MCF 10A (cell line): ENCODE results near the gene TLCD4. TPM values are rescaled to one million over a fixed set of nuclear protein-coding genes. Genes with fewer than 3 reads are reported as not detected.

ENCODE experiments used
- BruUV-seq: library from RNA; stranded (reverse); fragments of 400-500 nt; replicated peaks from 2 replicates; lab custom pipeline; 2021; lab: Mats Ljungman, UMichigan
- CTCF ChIA-PET: fragments of 300-600 bp; sonication (Branson Sonifier 250); formaldehyde crosslinking; extraction: SDS; loops from one replicate; lab custom pipeline; 2021; ENCODE audit warnings: antibody characterized with exemption, inconsistent platforms; lab: Yijun Ruan, JAX
- POLR2A ChIA-PET: fragments of 300-600, 350-650 bp; sonication (Branson Sonifier 250); formaldehyde crosslinking; extraction: SDS; loops from one replicate; lab custom pipeline; 2020; ENCODE audit warnings: antibody characterized with exemption, inconsistent platforms; lab: Yijun Ruan, JAX
- DNase-seq: peaks from one replicate; pipeline ENCODE4 v3.0.0-alpha.2; 2018; ENCODE audit not compliant: unreplicated experiment
- H3K27ac Mint-ChIP-seq: one replicate; pipeline ENCODE4 v1.8.0; 2022; ENCODE audit warnings: mild to moderate bottlenecking, low read depth, mixed read lengths; ENCODE audit not compliant: unreplicated experiment
- H3K27me3 Mint-ChIP-seq: one replicate; pipeline ENCODE4 v1.8.0; 2022; ENCODE audit warnings: mixed read lengths; ENCODE audit not compliant: insufficient read depth, unreplicated experiment
- H3K36me3 Mint-ChIP-seq: one replicate; pipeline ENCODE4 v1.8.0; 2022; ENCODE audit warnings: mild to moderate bottlenecking, moderate library complexity, mixed read lengths; ENCODE audit not compliant: insufficient read depth, unreplicated experiment
- H3K4me1 Mint-ChIP-seq: one replicate; pipeline ENCODE4 v1.8.0; 2022; ENCODE audit warnings: mixed read lengths; ENCODE audit not compliant: insufficient read depth, unreplicated experiment
- H3K4me3 Mint-ChIP-seq: one replicate; pipeline ENCODE4 v1.8.0; 2022; ENCODE audit warnings: mild to moderate bottlenecking, moderate library complexity, mixed read lengths; ENCODE audit not compliant: unreplicated experiment
- H3K9me3 Mint-ChIP-seq: one replicate; pipeline ENCODE4 v1.8.0; 2022; ENCODE audit warnings: mixed read lengths; ENCODE audit not compliant: unreplicated experiment
- intact Hi-C: fragments of 100-400 bp; cut with micrococcal nuclease; formaldehyde crosslinking; loops from 2 replicates; pipeline ENCODE4 v1.14.1; 2022
- total RNA-seq: library from RNA; stranded (reverse); gene quantifications from 2 replicates; pipeline ENCODE4 v1.2.3, GENCODE V29; 2022
- TF ChIP-seq, protein P1 (sequence below): fragments of 200-600 bp; IDR thresholded peaks from one replicate; pipeline ENCODE4 v1.8.0; 2022; ENCODE audit warnings: antibody characterized with exemption, mild to moderate bottlenecking; ENCODE audit not compliant: unreplicated experiment

Gene TLCD4
- total RNA-seq, 1 experiment from 2014 or later: 1.9 TPM

DNA sequence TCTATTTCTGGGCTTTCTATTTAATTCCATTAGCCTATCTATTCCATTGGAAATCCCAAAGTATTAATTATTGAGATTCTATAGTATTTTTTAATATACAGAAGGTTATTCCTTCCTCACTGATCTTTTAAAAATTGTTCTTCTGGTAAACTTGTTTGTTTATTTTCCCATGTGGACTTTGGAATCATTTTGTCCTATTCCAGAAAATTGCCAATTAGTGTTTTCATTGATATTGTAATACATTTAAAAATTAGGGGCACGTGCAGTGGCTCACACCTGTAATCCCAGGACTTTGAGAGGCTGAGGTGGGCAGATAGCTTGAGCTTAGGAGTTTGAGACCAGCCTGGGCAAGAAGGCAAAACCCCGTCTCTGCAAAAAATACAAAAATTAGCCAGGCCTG, 8.4 kb upstream of the TLCD4 start:
- Mint-ChIP-seq H3K27ac (no peak overlapping the region), H3K4me1 (no peaks in the 10 kb centered on the region), H3K27me3 (no peaks in the 10 kb centered on the region), H3K4me3 (no peak overlapping the region), H3K9me3 (no peaks in the 10 kb centered on the region), H3K36me3 (no peaks in the 10 kb centered on the region)
- DNase-seq: no peak
- BruUV-seq: no TSS peak
- intact Hi-C loops: no loop called here
- CTCF ChIA-PET: no interaction called here
- TF ChIP-seq, protein P1, sequence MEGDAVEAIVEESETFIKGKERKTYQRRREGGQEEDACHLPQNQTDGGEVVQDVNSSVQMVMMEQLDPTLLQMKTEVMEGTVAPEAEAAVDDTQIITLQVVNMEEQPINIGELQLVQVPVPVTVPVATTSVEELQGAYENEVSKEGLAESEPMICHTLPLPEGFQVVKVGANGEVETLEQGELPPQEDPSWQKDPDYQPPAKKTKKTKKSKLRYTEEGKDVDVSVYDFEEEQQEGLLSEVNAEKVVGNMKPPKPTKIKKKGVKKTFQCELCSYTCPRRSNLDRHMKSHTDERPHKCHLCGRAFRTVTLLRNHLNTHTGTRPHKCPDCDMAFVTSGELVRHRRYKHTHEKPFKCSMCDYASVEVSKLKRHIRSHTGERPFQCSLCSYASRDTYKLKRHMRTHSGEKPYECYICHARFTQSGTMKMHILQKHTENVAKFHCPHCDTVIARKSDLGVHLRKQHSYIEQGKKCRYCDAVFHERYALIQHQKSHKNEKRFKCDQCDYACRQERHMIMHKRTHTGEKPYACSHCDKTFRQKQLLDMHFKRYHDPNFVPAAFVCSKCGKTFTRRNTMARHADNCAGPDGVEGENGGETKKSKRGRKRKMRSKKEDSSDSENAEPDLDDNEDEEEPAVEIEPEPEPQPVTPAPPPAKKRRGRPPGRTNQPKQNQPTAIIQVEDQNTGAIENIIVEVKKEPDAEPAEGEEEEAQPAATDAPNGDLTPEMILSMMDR: no peak
- POLR2A ChIA-PET: interaction anchor here (0.6 kb wide), 1 partner anchor 385 kb away, joined by 3 read pairs; no protein-coding TSS in a partner anchor

DNA sequence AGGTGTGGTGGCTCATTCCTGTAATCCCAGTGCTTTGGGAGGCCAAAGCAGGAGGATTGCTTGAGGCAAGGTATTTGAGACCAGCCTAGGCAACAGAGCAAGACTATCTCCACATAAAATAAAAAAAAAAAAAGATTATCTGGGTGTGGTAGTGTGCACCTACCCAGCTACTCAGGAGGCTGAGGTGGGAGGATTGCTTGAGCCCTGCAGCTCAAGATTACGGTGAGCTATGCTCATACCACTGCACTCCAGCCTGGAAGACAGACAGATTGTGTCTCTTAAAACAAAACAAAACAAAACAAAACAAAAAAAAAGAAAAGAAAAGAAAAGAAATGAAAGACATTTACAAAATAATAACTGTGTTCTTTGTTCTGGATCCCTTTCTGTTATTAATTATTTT, 6.1 kb upstream of the TLCD4 start:
- intact Hi-C loops: no loop called here
- DNase-seq: no peak
- no peak overlapping the region for H3K4me3 Mint-ChIP-seq
- no peaks in the 10 kb centered on the region for H3K27me3 Mint-ChIP-seq
- no peak overlapping the region for H3K27ac Mint-ChIP-seq
- no peaks in the 10 kb centered on the region for H3K36me3 Mint-ChIP-seq
- POLR2A ChIA-PET: no interaction called here
- TF ChIP-seq, protein P1: no peak
- CTCF ChIA-PET: interaction anchor here (0.6 kb wide), 2 partner anchors 107 to 298 kb away, joined by 3 to 4 read pairs; no protein-coding TSS in a partner anchor
- H3K4me1 Mint-ChIP-seq: peaks cover 7% of the 10 kb centered on the region
- BruUV-seq: no TSS peak
- H3K9me3 Mint-ChIP-seq: no peaks in the 10 kb centered on the region

DNA sequence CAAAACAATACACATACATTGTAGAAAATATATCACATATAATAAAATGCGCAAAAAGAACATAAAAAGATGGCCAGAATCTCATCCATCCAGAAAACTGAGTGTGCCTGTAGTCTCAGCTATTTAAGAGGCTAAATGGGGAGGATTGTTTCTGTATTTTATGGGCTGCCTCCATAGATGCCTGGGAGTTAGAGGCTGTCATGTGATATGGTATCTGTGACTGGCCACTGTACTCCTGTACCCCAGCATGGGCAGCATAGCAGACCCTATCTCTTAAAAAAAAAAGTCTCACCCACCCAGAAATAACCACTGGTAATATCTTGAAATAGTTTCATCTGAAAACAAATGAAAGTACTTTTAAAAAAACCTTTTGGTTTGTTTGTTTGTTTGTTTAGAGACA, 3.5 kb upstream of the TLCD4 start:
- BruUV-seq: no TSS peak
- H3K9me3 Mint-ChIP-seq: no peaks in the 10 kb centered on the region
- ChIA-PET CTCF (interaction anchor here (1.0 to 2.1 kb wide), 2 partner anchors 29 to 120 kb away, joined by 3 to 9 read pairs; partner anchors contain the start of gene RWDD3), POLR2A (interaction anchor here (1.0 to 5.3 kb wide), 2 partner anchors 41 to 120 kb away, joined by 3 to 32 read pairs; partner anchors contain the start of genes ALG14 and RWDD3)
- no peak overlapping the region for H3K4me3 Mint-ChIP-seq
- intact Hi-C loops: no loop called here
- DNase-seq: no peak
- no peaks in the 10 kb centered on the region for H3K36me3 Mint-ChIP-seq
- peaks cover 17% of the 10 kb centered on the region for H3K4me1 Mint-ChIP-seq
- no peak overlapping the region for H3K27ac Mint-ChIP-seq
- no peaks in the 10 kb centered on the region for H3K27me3 Mint-ChIP-seq
- TF ChIP-seq, protein P1: no peak

DNA sequence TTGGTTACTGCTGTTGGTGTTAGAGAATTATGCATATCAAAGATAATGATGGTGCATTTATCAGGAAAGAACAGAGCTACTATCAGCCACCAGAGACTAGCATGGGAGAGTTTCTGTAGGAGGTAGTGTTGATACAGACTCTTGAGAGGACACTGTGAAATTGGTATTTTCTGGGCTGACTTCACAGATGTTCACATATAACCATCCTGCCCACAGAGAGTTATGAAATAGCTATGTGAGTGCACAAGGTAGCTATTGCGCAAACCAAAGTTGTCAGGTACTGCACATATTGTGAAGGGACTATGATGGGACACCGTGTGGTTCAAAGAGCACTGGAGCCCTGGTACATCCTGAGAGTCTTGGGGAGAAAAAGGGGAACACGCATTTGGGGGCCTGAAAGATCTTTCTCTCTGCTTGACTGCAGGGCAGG, 1.4 kb upstream of the TLCD4 start:
- Mint-ChIP-seq H3K4me1 (peaks cover 21% of the 10 kb centered on the region), H3K36me3 (no peaks in the 10 kb centered on the region), H3K4me3 (peak overlapping the region; percentile 44), H3K9me3 (no peaks in the 10 kb centered on the region), H3K27ac (no peak overlapping the region), H3K27me3 (no peaks in the 10 kb centered on the region)
- TF ChIP-seq, protein P1: no peak
- peak; percentile 69 for DNase-seq
- no TSS peak for BruUV-seq
- POLR2A ChIA-PET: interaction anchor here (0.7 to 5.3 kb wide), 7 partner anchors 12 to 118 kb away, joined by 3 to 32 read pairs (median 6); partner anchors contain the start of genes ALG14 and RWDD3
- CTCF ChIA-PET: interaction anchor here (0.6 to 5.0 kb wide), 20 partner anchors 11 to 374 kb away, joined by 3 to 34 read pairs (median 3); partner anchors contain the start of genes ALG14 and RWDD3
- intact Hi-C loops: loop anchor here (1.0 to 2.0 kb wide), 2 partner anchors 43 to 119 kb away; partner anchors contain the start of genes ALG14 and RWDD3
